Gastrocnemius medialis (tissue), 4 donors: Measurements from ENCODE around the gene ITGAE.

Source experiments
- CTCF ChIP-seq, 5 experiments: fragments of 450-650 bp in 3 of 5; fragments of 200-600 bp in 2 of 5; sonication (generic) in 2 of 5; IDR thresholded peaks in 4 of 5; conservative IDR thresholded peaks in 1 of 5; 1 replicate in 4 of 5; 2 replicates in 1 of 5; pipeline ENCODE4 v1.5.1; 2016 to 2019; ENCODE audit warnings: antibody characterized with exemption in 5 of 5, mild to moderate bottlenecking in 3 of 5, moderate library complexity in 3 of 5
- POLR2A ChIP-seq, 2 donors: fragments of 450-650 bp; IDR thresholded peaks; one replicate each; pipeline ENCODE4 v1.6.1; 2017; ENCODE audit warnings: antibody characterized with exemption in 2 of 2, mild to moderate bottlenecking in 2 of 2, moderate library complexity in 2 of 2

DNA sequence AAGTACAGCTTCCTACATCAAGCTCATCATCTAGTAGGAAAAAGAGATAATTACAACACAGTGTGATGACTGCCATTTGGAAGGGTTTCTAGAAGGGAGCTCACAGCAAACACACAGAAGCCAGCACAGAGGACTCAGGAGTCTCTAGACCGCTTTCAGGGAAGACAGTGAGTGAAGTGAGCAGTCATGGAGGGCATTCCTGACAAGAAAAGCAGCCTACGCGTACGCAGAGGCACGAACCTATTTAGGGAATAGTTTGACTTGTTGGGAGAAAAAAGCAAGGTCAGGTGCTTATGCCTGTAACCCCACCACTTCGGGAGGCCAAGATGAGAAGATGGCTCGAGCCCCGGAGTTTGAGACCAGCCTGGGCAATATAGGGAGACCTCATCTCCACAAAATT, 85.7 kb downstream of the ITGAE start:
- TF ChIP-seq CTCF (IDR thresholded peaks at IDR 0.05 in 4 of 5, conservative IDR thresholded peaks at IDR 0.05 in 1 of 5) (no peak), POLR2A (IDR thresholded peaks at IDR 0.05) (no peak)
